SK-N-SH (cell line): ENCODE results near the gene RNF144B. TPM values are rescaled to one million over a fixed set of nuclear protein-coding genes. Genes with fewer than 3 reads are reported as not detected.

Experiments
- CTCF ChIA-PET: fragments of 300-600, 350-600 bp; formaldehyde crosslinking; extraction: SDS; loops from one replicate; lab custom pipeline; 2021; lab: Yijun Ruan, JAX
- POLR2A ChIA-PET: fragments of 350-600 bp; sonication (Branson Sonifier 250); formaldehyde crosslinking; extraction: SDS; loops from one replicate; lab custom pipeline; 2020; ENCODE audit warnings: antibody characterized with exemption, inconsistent platforms; lab: Yijun Ruan, JAX
- DNase-seq: peaks from one replicate; pipeline ENCODE4 v3.0.0; 2012
- H2AFZ ChIP-seq: fragments of 200-600 bp; sonication (generic); 2 replicates; pipeline ENCODE4 v1.8.1; 2016; ENCODE audit warnings: antibody characterized with exemption, mild to moderate bottlenecking, low read depth
- H3F3A ChIP-seq: fragments of 200-600 bp; sonication (generic); replicated peaks from 2 replicates; pipeline ENCODE3; 2016; ENCODE audit warnings: antibody characterized with exemption, mild to moderate bottlenecking; ENCODE audit not compliant: insufficient read depth
- H3K27ac ChIP-seq, 2 experiments: fragments of 200-500 bp in 1 of 2; fragments of 200-600 bp in 1 of 2; sonication (Bioruptor generic) in 1 of 2; sonication (generic), shearing (Covaris generic) in 1 of 2; 2 replicates each; pipeline versions ENCODE4 v1.5.1 to v1.6.1; 2014 to 2016; ENCODE audit warnings: low read depth in 2 of 2, inconsistent platforms in 1 of 2, low read length in 1 of 2, mild to moderate bottlenecking in 1 of 2, mixed read lengths in 1 of 2
- H3K27me3 ChIP-seq: fragments of 200-600 bp; sonication (generic), shearing (Covaris generic); 2 replicates; pipeline ENCODE4 v1.6.1; 2016; ENCODE audit warnings: mixed run types; ENCODE audit not compliant: insufficient read depth
- H3K36me3 ChIP-seq, 2 experiments: fragments of 200-500 bp in 1 of 2; fragments of 200-600 bp in 1 of 2; sonication (Bioruptor generic) in 1 of 2; sonication (generic) in 1 of 2; replicated peaks in 1 of 2; 2 replicates each; pipeline versions ENCODE3 to v1.5.1; 2014 to 2016; ENCODE audit warnings: low read length in 1 of 2, mild to moderate bottlenecking in 1 of 2; ENCODE audit not compliant: insufficient read depth in 2 of 2, control insufficient read depth in 1 of 2
- H3K4me1 ChIP-seq, 2 experiments: fragments of 200-500 bp in 1 of 2; fragments of 200-600 bp in 1 of 2; sonication (Bioruptor generic) in 1 of 2; sonication (generic), shearing (Covaris generic) in 1 of 2; 2 replicates each; pipeline versions ENCODE4 v1.5.1 to v1.6.1; 2014 to 2016; ENCODE audit warnings: low read depth in 1 of 2, low read length in 1 of 2, mixed run types in 1 of 2; ENCODE audit not compliant: insufficient read depth in 2 of 2, control insufficient read depth in 1 of 2
- H3K4me2 ChIP-seq: fragments of 200-600 bp; sonication (generic), shearing (Covaris generic); 2 replicates; pipeline ENCODE4 v1.6.1; 2017; ENCODE audit warnings: mixed run types
- H3K4me3 ChIP-seq, 2 experiments: fragments of 200-500 bp in 1 of 2; fragments of 200-600 bp in 1 of 2; sonication (Bioruptor generic) in 1 of 2; sonication (generic), shearing (Covaris generic) in 1 of 2; 2 replicates each; pipeline versions ENCODE4 v1.5.1 to v1.8.1; 2014 to 2016; ENCODE audit warnings: low read depth in 2 of 2, inconsistent platforms in 1 of 2, low read length in 1 of 2, mild to moderate bottlenecking in 1 of 2, mixed read lengths in 1 of 2, moderate library complexity in 1 of 2
- H3K79me2 ChIP-seq: fragments of 200-600 bp; sonication (generic); 2 replicates; pipeline ENCODE4 v1.8.1; 2017; ENCODE audit warnings: mild to moderate bottlenecking; ENCODE audit not compliant: insufficient read depth
- H3K9ac ChIP-seq: fragments of 200-600 bp; sonication (generic); 2 replicates; pipeline ENCODE4 v1.6.1; 2017; ENCODE audit warnings: mixed run types
- H3K9me2 ChIP-seq: fragments of 200-600 bp; sonication (generic); 2 replicates; pipeline ENCODE4 v1.6.1; 2017; ENCODE audit warnings: mixed run types
- H3K9me3 ChIP-seq: fragments of 200-600 bp; sonication (generic); 2 replicates; pipeline ENCODE4 v1.6.1; 2017; ENCODE audit warnings: mixed run types, mild to moderate bottlenecking, moderate library complexity
- H4K20me1 ChIP-seq: fragments of 200-600 bp; sonication (generic); 2 replicates; pipeline ENCODE4 v1.6.1; 2017; ENCODE audit warnings: mild to moderate bottlenecking, mixed run types; ENCODE audit not compliant: insufficient read depth
- CTCF ChIP-seq: fragments of 200-600 bp; sonication (generic); IDR thresholded peaks from 2 replicates; pipeline ENCODE4 v1.6.1; 2017; ENCODE audit warnings: antibody characterized with exemption, mild to moderate bottlenecking, moderate library complexity
- EP300 ChIP-seq, 2 experiments: IDR thresholded peaks; 2 replicates each; pipeline versions ENCODE4 v1.4.0 to v1.6.1; 2012; ENCODE audit warnings: borderline replicate concordance in 1 of 2, low read depth in 1 of 2, low read length in 1 of 2
- EZH2phosphoT487 ChIP-seq: fragments of 200-600 bp; sonication (generic); IDR thresholded peaks from 2 replicates; pipeline ENCODE4 v1.6.1; 2017; ENCODE audit warnings: low read depth, mixed run types, mild to moderate bottlenecking, antibody characterized with exemption, moderate library complexity, borderline replicate concordance
- FOSL2 ChIP-seq: IDR thresholded peaks from 2 replicates; pipeline ENCODE4 v1.4.0; 2012; ENCODE audit warnings: low read depth, mild to moderate bottlenecking, moderate library complexity, borderline replicate concordance
- FOXJ3 ChIP-seq: sonication (generic); formaldehyde crosslinking; IDR thresholded peaks from 2 replicates; pipeline ENCODE4 v1.5.1; 2020; ENCODE audit warnings: mild to moderate bottlenecking, missing genetic modification reagents
- FOXM1 ChIP-seq: IDR thresholded peaks from 2 replicates; pipeline ENCODE4 v1.4.0; 2012; ENCODE audit warnings: low read depth, mild to moderate bottlenecking
- GATA2 ChIP-seq: sonication (generic); formaldehyde crosslinking; IDR thresholded peaks from 2 replicates; pipeline ENCODE4 v1.5.0; 2020; ENCODE audit warnings: mild to moderate bottlenecking, missing genetic modification reagents
- IRF3 ChIP-seq: fragments of 150-350 bp; IDR thresholded peaks from 2 replicates; pipeline ENCODE4 v1.6.1; 2016; ENCODE audit warnings: mild to moderate bottlenecking, low read depth, low read length
- JUND ChIP-seq: IDR thresholded peaks from 2 replicates; pipeline ENCODE4 v1.4.0; 2012
- MXI1 ChIP-seq: IDR thresholded peaks from 2 replicates; pipeline ENCODE4 v1.6.1; 2012; ENCODE audit warnings: mild to moderate bottlenecking, low read depth, low read length, improper control_type of control experiment
- NFIC ChIP-seq: IDR thresholded peaks from 2 replicates; pipeline ENCODE4 v1.4.0; 2012; ENCODE audit warnings: borderline replicate concordance
- PBX3 ChIP-seq: IDR thresholded peaks from 2 replicates; pipeline ENCODE4; 2012
- POLR2AphosphoS5 ChIP-seq: IDR thresholded peaks from 2 replicates; pipeline ENCODE4 v1.6.1; 2012; ENCODE audit warnings: low read depth, low read length
- RFX5 ChIP-seq: IDR thresholded peaks from 2 replicates; pipeline ENCODE4 v1.6.1; 2012; ENCODE audit warnings: mild to moderate bottlenecking, improper control_type of control experiment, low read length
- RXRA ChIP-seq: IDR thresholded peaks from 2 replicates; pipeline ENCODE4 v1.4.0; 2012; ENCODE audit warnings: low read depth, mild to moderate bottlenecking, borderline replicate concordance
- SIN3A ChIP-seq: IDR thresholded peaks from 2 replicates; pipeline ENCODE4 v1.6.1; 2012; ENCODE audit warnings: low read depth, mild to moderate bottlenecking, low read length, moderate library complexity, borderline replicate concordance
- WGBS: methylation state at CpG from one replicate; pipeline ENCODE4 v1.1.6; 2017; ENCODE audit warnings: low lambda C conversion rate; 5-methylcytosine and 5-hydroxymethylcytosine counted together
- polyA plus RNA-seq, 3 experiments: library from polyadenylated mRNA; depleted of rRNA; stranded (reverse); fragments of >200 nt; gene quantifications; 2 replicates each; pipeline ENCODE4 v1.2.3, GENCODE V29; 2012
- TF ChIP-seq, protein P1 (sequence below): IDR thresholded peaks from 2 replicates; pipeline ENCODE4 v1.4.0; 2012; ENCODE audit warnings: low read depth, borderline replicate concordance
- TF ChIP-seq, protein P2 (sequence below): IDR thresholded peaks from 2 replicates; pipeline ENCODE4 v1.4.0; 2012; ENCODE audit warnings: low read depth, borderline replicate concordance

The RNF144B gene
- polyA plus RNA-seq, 1 of the 3 experiments (the other 2 are of a cell fraction), result 1.2 TPM

GRCh38 chr6:18405477-18406293 lies 18.5 kb downstream of the RNF144B start (continued):
- TF ChIP-seq EZH2phosphoT487, result no peak
- TF ChIP-seq EP300 (IDR thresholded peaks at IDR 0.05; ENCODE audit: borderline replicate concordance in 1 of 2, low read depth in 1 of 2, low read length in 1 of 2), result peak in 1 of 2 experiments; percentile 82; a peak in 2 of 4 replicates
- TF ChIP-seq, protein P1, sequence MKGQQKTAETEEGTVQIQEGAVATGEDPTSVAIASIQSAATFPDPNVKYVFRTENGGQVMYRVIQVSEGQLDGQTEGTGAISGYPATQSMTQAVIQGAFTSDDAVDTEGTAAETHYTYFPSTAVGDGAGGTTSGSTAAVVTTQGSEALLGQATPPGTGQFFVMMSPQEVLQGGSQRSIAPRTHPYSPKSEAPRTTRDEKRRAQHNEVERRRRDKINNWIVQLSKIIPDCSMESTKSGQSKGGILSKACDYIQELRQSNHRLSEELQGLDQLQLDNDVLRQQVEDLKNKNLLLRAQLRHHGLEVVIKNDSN, result 0 out of 2 replicates have a peak, but pooled peaks have one; percentile 43
- peak; percentile 77; the same call in 1 of the 2 replicates for TF ChIP-seq RXRA
- peak; percentile 15; the same call in 1 of the 2 replicates for TF ChIP-seq POLR2AphosphoS5
- no peak for TF ChIP-seq SIN3A
- no peak for TF ChIP-seq GATA2 (CRISPR knock-in tag)
- peak; percentile 83 for TF ChIP-seq PBX3
- TF ChIP-seq JUND, result peak; percentile 92
- no peak for TF ChIP-seq RFX5

DNA sequence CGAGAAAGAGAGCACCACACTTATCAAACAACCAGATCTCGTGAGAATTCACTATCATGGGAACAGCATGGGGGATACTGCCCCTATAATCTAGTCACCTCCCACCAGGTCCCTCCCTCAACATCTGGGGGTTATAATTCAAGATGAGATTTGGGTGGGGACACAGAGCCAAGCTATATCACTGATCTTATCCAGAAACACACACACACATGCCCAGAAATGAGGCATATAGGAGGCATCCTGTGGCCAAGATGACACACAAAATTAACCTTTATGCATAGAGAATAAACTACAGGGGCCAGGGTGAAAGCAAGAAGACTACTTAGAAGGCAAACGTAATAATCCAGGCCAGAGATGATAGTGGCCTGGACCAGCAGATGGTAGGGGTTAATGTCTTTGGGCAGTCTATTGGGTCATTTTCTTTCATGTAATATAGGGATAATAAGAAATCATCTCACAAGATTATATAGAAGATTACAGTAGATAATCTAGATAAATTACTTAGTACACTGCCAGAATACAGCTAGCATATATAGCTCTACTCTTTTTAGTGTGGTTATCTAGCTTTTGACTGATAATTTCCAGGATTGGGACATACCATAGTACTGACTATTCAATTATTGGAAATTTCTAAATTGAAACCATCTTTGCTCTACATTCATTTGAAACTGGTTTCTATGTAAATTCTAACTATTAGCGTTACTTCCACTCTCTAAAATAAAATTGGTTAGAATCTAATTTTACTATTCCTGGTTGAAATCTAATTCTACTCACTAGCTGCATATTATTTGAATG lies 20.0 kb downstream of the RNF144B start:
- H3K9me3 ChIP-seq, result no peaks in the 10 kb centered on the region
- DNase-seq, result no peak
- H4K20me1 ChIP-seq, result no peaks in the 10 kb centered on the region
- no peaks in the 10 kb centered on the region for H3K79me2 ChIP-seq
- H3K27me3 ChIP-seq, result no peaks in the 10 kb centered on the region
- no peak overlapping the region for H3K4me3 ChIP-seq
- no peaks in the 10 kb centered on the region for H3K9me2 ChIP-seq
- H2AFZ ChIP-seq, result peak overlapping the region; percentile 57; the same call in 1 of the 2 replicates
- ChIA-PET POLR2A (no interaction called here), CTCF (interaction anchor here (1.4 kb wide), 1 partner anchor 83 kb away, joined by 3 read pairs; no protein-coding TSS in a partner anchor)
- H3K4me1 ChIP-seq, result peaks cover 0 to 13% of the 10 kb centered on the region in 2 experiments; a peak in 2 of 4 replicates
- H3K4me2 ChIP-seq, result no peak overlapping the region; the same call in 1 of the 2 replicates
- H3F3A ChIP-seq, result peaks cover 30% of the 10 kb centered on the region
- H3K27ac ChIP-seq, result peak overlapping the region; percentile 3 to 86; a peak in 3 of 4 replicates
- WGBS, result 44% methylated on average over 4 of the region's 4 CpGs
- H3K36me3 ChIP-seq, result no peaks in the 10 kb centered on the region
- no peak overlapping the region for H3K9ac ChIP-seq
- TF ChIP-seq CTCF (no peak), FOXJ3 (CRISPR knock-in tag) (no peak), EP300 (IDR thresholded peaks at IDR 0.05; ENCODE audit: borderline replicate concordance in 1 of 2, low read depth in 1 of 2, low read length in 1 of 2) (0 out of 4 replicates have a peak, but pooled peaks of 1 of the 2 experiments have one; percentile 13), SIN3A (no peak), MXI1 (no peak), FOXM1 (no peak), IRF3 (no peak), FOSL2 (peak; percentile 13; the same call in 1 of the 2 replicates), PBX3 (no peak; the same call in 1 of the 2 replicates), NFIC (0 out of 2 replicates have a peak, but pooled peaks have one; percentile 17), JUND (peak; percentile 20; the same call in 1 of the 2 replicates)
- TF ChIP-seq, protein P2, sequence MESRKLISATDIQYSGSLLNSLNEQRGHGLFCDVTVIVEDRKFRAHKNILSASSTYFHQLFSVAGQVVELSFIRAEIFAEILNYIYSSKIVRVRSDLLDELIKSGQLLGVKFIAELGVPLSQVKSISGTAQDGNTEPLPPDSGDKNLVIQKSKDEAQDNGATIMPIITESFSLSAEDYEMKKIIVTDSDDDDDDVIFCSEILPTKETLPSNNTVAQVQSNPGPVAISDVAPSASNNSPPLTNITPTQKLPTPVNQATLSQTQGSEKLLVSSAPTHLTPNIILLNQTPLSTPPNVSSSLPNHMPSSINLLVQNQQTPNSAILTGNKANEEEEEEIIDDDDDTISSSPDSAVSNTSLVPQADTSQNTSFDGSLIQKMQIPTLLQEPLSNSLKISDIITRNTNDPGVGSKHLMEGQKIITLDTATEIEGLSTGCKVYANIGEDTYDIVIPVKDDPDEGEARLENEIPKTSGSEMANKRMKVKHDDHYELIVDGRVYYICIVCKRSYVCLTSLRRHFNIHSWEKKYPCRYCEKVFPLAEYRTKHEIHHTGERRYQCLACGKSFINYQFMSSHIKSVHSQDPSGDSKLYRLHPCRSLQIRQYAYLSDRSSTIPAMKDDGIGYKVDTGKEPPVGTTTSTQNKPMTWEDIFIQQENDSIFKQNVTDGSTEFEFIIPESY, result no peak
